ENCODE measurements around the gene PRCC. TPM values are rescaled to one million over a fixed set of nuclear protein-coding genes. Genes with fewer than 3 reads are reported as not detected.

Gene PRCC
- total and polyA plus RNA-seq, 2 of the 13 experiments (the other 11 are each of a cell fraction or from before 2014, with no cell fraction given), result 24.2 to 40.5 TPM

GRCh38 chr1:156815307-156815826, 48.0 kb downstream of the PRCC start:
- ChIA-PET POLR2A (no interaction called here), CTCF (ENCODE audit: low intra/inter-chr PET ratio, low total read pairs) (no interaction called here)
- Histone ChIP-seq H3K36me3 (replicated peaks in 1 of 2; ENCODE audit: control insufficient read depth in 1 of 2, insufficient read depth in 2 of 2, low read length in 2 of 2) (no peaks in the 10 kb centered on the region), H3K79me2 (ENCODE audit: insufficient read depth, low read length) (no peaks in the 10 kb centered on the region), H4K20me1 (ENCODE audit: insufficient read depth, low read length) (no peaks in the 10 kb centered on the region), H3K27me3 (ENCODE audit: control insufficient read depth in 1 of 2, insufficient read depth in 2 of 2, low read length in 2 of 2) (peaks cover 9 to 27% of the 10 kb centered on the region in 2 experiments; a peak in 4 of 5 replicates), H3K9ac (ENCODE audit: insufficient read depth, low read depth, low read length) (no peak overlapping the region), H2AFZ (ENCODE audit: low read length) (no peak overlapping the region), H3K4me3 (replicated peaks in 1 of 3; ENCODE audit: insufficient read depth in 1 of 3, low read depth in 2 of 3, low read length in 3 of 3) (no peak overlapping the region), H3K9me3 (ENCODE audit: low read length) (no peaks in the 10 kb centered on the region), H3K27ac (ENCODE audit: extremely low read length, insufficient read depth, low read length) (no peak overlapping the region), H3K4me1 (ENCODE audit: insufficient read depth, low read length) (peaks cover 33% of the 10 kb centered on the region), H3K4me2 (ENCODE audit: low read depth, low read length) (peak overlapping the region; percentile 13; the same call in 1 of the 2 replicates)
- intact Hi-C loops (cut with micrococcal nuclease; ENCODE audit: unreplicated experiment) (no loop called here), in situ Hi-C loops (cut with HindIII; ENCODE audit: extremely low pct_ligation_motif_present, low pct_unique_long_range_greater_than_20kb) (no loop called here)
- DNase-seq (ENCODE audit: low spot score) (no peak), ATAC-seq (peak; percentile 56), FAIRE-seq (no peak)
- no TSS peak for BruUV-seq (replicated peaks)
- 0 out of 2 replicates have a peak, but pooled peaks have one; percentile 16 for TF ChIP-seq CREB1 (IDR thresholded peaks at IDR 0.05)
- TF ChIP-seq CREB1 (CRISPR knock-in tag; IDR thresholded peaks at IDR 0.05), result no peak
- TF ChIP-seq GABPA (IDR thresholded peaks at IDR 0.05; ENCODE audit: low read depth, low read length), result no peak
- no peak for TF ChIP-seq GABPA (CRISPR knock-in tag; IDR thresholded peaks at IDR 0.05; ENCODE audit: low read depth)
- 0 out of 2 replicates have a peak, but pooled peaks have one; percentile 10 for TF ChIP-seq HOXA3 (CRISPR knock-in tag; IDR thresholded peaks at IDR 0.05)
- no peak for TF ChIP-seq KAT8 (CRISPR knock-in tag; IDR thresholded peaks at IDR 0.05)
- TF ChIP-seq TEAD3 (CRISPR knock-in tag; optimal IDR thresholded peaks at IDR 0.05; ENCODE audit: borderline replicate concordance), result peak; percentile 16
- peak; percentile 87 for TF ChIP-seq ZBTB21 (CRISPR knock-in tag; IDR thresholded peaks at IDR 0.05)
- WGBS (ENCODE audit: low lambda C conversion rate), result 10% methylated on average over 4 of the region's 5 CpGs

- peaks cover 9 to 27% of the 10 kb centered on the region in 2 experiments; a peak in 4 of 5 replicates for H3K27me3 ChIP-seq (ENCODE audit: control insufficient read depth in 1 of 2, insufficient read depth in 2 of 2, low read length in 2 of 2)
- H4K20me1 ChIP-seq (ENCODE audit: insufficient read depth, low read length), result no peaks in the 10 kb centered on the region
- no peaks in the 10 kb centered on the region for H3K36me3 ChIP-seq (replicated peaks in 1 of 2; ENCODE audit: control insufficient read depth in 1 of 2, insufficient read depth in 2 of 2, low read length in 2 of 2)
- WGBS (ENCODE audit: low lambda C conversion rate), result 16% methylated on average over 4 of the region's 10 CpGs
- H2AFZ ChIP-seq (ENCODE audit: low read length), result no peak overlapping the region
- H3K4me3 ChIP-seq (replicated peaks in 1 of 3; ENCODE audit: insufficient read depth in 1 of 3, low read depth in 2 of 3, low read length in 3 of 3), result no peak overlapping the region
- peaks cover 33% of the 10 kb centered on the region for H3K4me1 ChIP-seq (ENCODE audit: insufficient read depth, low read length)
- no peak for DNase-seq (ENCODE audit: low spot score)
- H3K9me3 ChIP-seq (ENCODE audit: low read length), result no peaks in the 10 kb centered on the region
- intact Hi-C loops (cut with micrococcal nuclease; ENCODE audit: unreplicated experiment) (no loop called here), in situ Hi-C loops (cut with HindIII; ENCODE audit: extremely low pct_ligation_motif_present, low pct_unique_long_range_greater_than_20kb) (no loop called here)
- BruUV-seq (replicated peaks), result no TSS peak
- H3K27ac ChIP-seq (ENCODE audit: extremely low read length, insufficient read depth, low read length), result no peak overlapping the region
- no peak overlapping the region for H3K4me2 ChIP-seq (ENCODE audit: low read depth, low read length)
- H3K9ac ChIP-seq (ENCODE audit: insufficient read depth, low read depth, low read length), result no peak overlapping the region
- ATAC-seq, result no peak
- POLR2A ChIA-PET, result no interaction called here
- CTCF ChIA-PET (ENCODE audit: low intra/inter-chr PET ratio, low total read pairs), result no interaction called here
- H3K79me2 ChIP-seq (ENCODE audit: insufficient read depth, low read length), result no peaks in the 10 kb centered on the region
- no peak for FAIRE-seq
- no peak for TF ChIP-seq ZBTB8A (CRISPR knock-in tag; IDR thresholded peaks at IDR 0.05; ENCODE audit: borderline replicate concordance, low read depth)
- no peak for TF ChIP-seq ZNF280D (CRISPR knock-in tag; IDR thresholded peaks at IDR 0.05)
- TF ChIP-seq CTCF (CRISPR knock-in tag; IDR thresholded peaks at IDR 0.05), result no peak
- TF ChIP-seq ZSCAN5A (CRISPR knock-in tag; IDR thresholded peaks at IDR 0.05; ENCODE audit: borderline replicate concordance), result no peak
- TF ChIP-seq FOSL2 (CRISPR knock-in tag; IDR thresholded peaks at IDR 0.05), result no peak
- TF ChIP-seq ZBTB3 (CRISPR knock-in tag; IDR thresholded peaks at IDR 0.05; ENCODE audit: borderline replicate concordance, low read depth), result no peak
Measured at GRCh38 chr1:156815961-156816422, 48.7 kb downstream of the PRCC start.
